Esophagus muscularis mucosa (tissue), 4 donors: Measurements from ENCODE around the gene ZBTB7C. TPM values are rescaled to one million over a fixed set of nuclear protein-coding genes. Genes with fewer than 3 reads are reported as not detected.
A peak's percentile ranks its signal among the peaks of the same experiment; 100 is the strongest.

Experiments
- DNase-seq: peaks from one replicate; pipeline ENCODE4 v3.0.0-alpha.2; 2017; ENCODE audit errors: extremely low spot score
- H3K27ac ChIP-seq, 4 donors: fragments of 200-600 bp; sonication (generic); replicated peaks in 1 of 4; 1 replicate in 3 of 4; 2 replicates in 1 of 4; pipeline ENCODE4 v1.5.1; 2016 to 2019; ENCODE audit warnings: mild to moderate bottlenecking in 1 of 4
- H3K27me3 ChIP-seq, 4 donors: fragments of 200-600 bp; sonication (generic); one replicate each; pipeline versions ENCODE4 v1.5.1 to v1.6.0; 2016 to 2019
- H3K36me3 ChIP-seq, 4 donors: fragments of 200-600 bp; sonication (generic); one replicate each; pipeline ENCODE4 v1.5.1; 2016 to 2019
- H3K4me1 ChIP-seq, 4 donors: fragments of 200-600 bp; sonication (generic); one replicate each; pipeline ENCODE4 v1.5.1; 2016 to 2019
- H3K4me3 ChIP-seq, 4 donors: fragments of 200-600 bp; sonication (generic); 1 replicate in 2 of 4; 2 replicates in 2 of 4; pipeline ENCODE4 v1.5.1; 2016 to 2019; ENCODE audit warnings: mild to moderate bottlenecking in 4 of 4, moderate library complexity in 1 of 4
- H3K9me3 ChIP-seq, 4 donors: fragments of 200-600 bp; sonication (generic); 1 replicate in 3 of 4; 2 replicates in 1 of 4; pipeline ENCODE4 v1.5.1; 2016 to 2019
- EP300 ChIP-seq: sonication (generic); formaldehyde crosslinking; IDR thresholded peaks from one replicate; pipeline ENCODE4 v1.6.1; 2017; ENCODE audit warnings: antibody characterized with exemption
- POLR2A ChIP-seq: fragments of 450-650 bp; IDR thresholded peaks from one replicate; pipeline ENCODE4 v1.6.1; 2017; ENCODE audit warnings: antibody characterized with exemption, moderate library complexity, mild to moderate bottlenecking, low read depth
- POLR2AphosphoS5 ChIP-seq, 2 donors: sonication (generic); formaldehyde crosslinking; IDR thresholded peaks; one replicate each; pipeline ENCODE4 v1.6.1; 2017; ENCODE audit warnings: antibody characterized with exemption in 2 of 2
- WGBS: methylation state at CpG from one replicate; pipeline ENCODE4 v1.1.5; 2018; 5-methylcytosine and 5-hydroxymethylcytosine counted together
- intact Hi-C: fragments of 100-400 bp; cut with DNase I; formaldehyde crosslinking; loops from one replicate; pipeline ENCODE4 v1.15.1; 2023
- total RNA-seq, 4 donors: library from RNA; depleted of rRNA; stranded (reverse); fragments of >200 nt; gene quantifications; one replicate each; pipeline versions ENCODE4 v1.1.0 to v1.2.1, GENCODE V29; 2016
- TF ChIP-seq, protein P1 (sequence below), 3 experiments: fragments of 200-600 bp in 2 of 3; fragments of 450-650 bp in 1 of 3; sonication (generic) in 2 of 3; IDR thresholded peaks; one replicate each; pipeline ENCODE4 v1.5.1; 2017 to 2019; ENCODE audit warnings: antibody characterized with exemption in 3 of 3, mild to moderate bottlenecking in 2 of 3, moderate library complexity in 1 of 3

The ZBTB7C gene
- total RNA-seq, 4 donors from 2014 or later = 6.3 to 13.2 (median 9.1) TPM

DNA sequence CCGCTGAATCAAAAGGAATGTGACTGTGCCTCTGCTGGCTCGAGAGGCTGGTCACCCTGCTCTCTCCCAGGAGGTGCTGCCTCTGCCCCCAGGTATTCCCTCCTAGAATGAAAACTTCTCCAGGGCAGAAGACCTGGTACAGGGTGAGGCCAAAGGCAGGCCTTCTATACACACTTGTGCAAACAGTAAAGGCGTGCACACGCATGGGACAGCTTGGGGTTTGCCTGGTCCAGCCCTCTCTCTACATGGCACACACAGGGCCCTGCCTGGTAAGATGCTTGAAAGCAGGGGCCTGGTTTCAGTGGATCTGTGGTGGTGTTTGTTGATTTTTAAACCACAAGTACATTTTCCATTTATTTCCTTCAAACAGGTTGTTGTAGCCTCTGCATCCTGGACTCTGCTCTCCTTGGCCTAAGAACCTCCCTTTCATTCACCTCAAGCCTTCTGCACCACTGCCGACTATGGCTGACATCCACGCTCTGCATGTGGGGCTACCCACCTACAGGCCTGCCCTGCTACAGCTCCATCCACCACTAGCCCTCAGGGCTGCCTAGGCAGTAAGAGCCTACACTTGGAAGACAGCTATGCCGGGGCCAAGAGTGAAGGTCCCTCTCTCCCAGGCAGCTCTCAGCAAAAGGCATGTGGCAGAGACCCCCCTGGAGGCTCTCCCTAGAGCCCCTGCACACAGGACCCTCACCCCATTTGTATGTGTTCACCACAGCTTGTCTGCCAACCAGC is 190.7 kb downstream of the ZBTB7C start:
- Histone ChIP-seq H3K4me1 (peaks cover 13 to 30% (median 20%) of the 10 kb centered on the region in 4 donors), H3K36me3 (no peaks in the 10 kb centered on the region), H3K27ac (no peak overlapping the region), H3K4me3 (no peak overlapping the region), H3K27me3 (no peaks in the 10 kb centered on the region), H3K9me3 (no peaks in the 10 kb centered on the region)
- intact Hi-C loops = no loop called here
- 93% methylated on average over 5 of the region's 7 CpGs for WGBS
- TF ChIP-seq POLR2AphosphoS5 (IDR thresholded peaks at IDR 0.05) = no peak
- TF ChIP-seq EP300 = no peak
- TF ChIP-seq, protein P1, sequence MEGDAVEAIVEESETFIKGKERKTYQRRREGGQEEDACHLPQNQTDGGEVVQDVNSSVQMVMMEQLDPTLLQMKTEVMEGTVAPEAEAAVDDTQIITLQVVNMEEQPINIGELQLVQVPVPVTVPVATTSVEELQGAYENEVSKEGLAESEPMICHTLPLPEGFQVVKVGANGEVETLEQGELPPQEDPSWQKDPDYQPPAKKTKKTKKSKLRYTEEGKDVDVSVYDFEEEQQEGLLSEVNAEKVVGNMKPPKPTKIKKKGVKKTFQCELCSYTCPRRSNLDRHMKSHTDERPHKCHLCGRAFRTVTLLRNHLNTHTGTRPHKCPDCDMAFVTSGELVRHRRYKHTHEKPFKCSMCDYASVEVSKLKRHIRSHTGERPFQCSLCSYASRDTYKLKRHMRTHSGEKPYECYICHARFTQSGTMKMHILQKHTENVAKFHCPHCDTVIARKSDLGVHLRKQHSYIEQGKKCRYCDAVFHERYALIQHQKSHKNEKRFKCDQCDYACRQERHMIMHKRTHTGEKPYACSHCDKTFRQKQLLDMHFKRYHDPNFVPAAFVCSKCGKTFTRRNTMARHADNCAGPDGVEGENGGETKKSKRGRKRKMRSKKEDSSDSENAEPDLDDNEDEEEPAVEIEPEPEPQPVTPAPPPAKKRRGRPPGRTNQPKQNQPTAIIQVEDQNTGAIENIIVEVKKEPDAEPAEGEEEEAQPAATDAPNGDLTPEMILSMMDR (IDR thresholded peaks at IDR 0.05) = no peak
- TF ChIP-seq POLR2A = no peak
- peak; percentile 86 for DNase-seq

DNA sequence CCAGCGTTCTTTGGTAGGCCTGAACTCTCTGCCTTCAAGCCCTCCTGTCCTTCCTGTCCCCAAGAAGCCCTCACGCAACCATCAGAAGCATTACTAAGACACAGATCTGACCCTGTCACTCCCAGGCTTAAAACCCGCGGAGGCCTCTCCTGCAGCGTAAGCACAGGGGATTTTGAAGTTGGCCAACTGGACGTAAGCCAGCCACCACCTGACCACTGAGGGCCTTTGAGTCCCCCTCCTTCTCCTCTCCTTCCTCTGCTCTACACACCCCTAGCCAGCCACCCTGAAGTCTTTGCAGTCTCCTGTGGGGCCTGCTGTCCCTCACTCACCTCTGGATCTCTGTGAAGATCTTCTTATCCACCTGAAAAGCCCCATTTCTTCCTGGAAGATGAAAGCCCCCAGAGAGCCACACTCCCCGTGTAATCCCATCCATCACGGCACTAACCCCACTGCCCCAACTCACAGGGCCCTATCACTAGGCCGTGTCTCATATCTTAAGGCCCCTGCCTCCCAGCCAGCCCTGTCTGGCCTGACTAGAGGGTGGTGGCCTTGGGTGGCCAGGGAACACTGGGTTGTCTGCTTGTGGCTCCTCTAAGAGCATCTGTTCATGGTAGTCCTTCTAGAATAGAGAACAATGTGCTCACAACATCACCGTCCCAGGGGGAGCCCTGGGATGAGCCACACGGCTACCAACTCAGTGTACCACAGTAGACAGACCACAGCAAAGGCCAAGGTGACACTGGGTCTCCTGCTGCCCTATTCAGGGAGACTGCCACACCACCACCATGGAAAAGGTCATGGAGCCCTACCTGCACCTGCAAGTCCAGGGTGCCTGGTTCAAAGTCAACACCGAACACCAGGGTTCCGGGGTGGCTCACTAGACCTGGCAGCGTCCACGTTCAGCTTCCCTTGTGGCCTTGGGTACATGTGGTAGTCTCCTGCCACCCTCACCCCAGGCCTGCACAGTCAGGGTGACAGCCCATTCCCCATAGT is 191.6 kb downstream of the ZBTB7C start:
- intact Hi-C loops = no loop called here
- H3K27me3 ChIP-seq = no peaks in the 10 kb centered on the region
- H3K4me1 ChIP-seq = peaks cover 13 to 27% (median 17%) of the 10 kb centered on the region in 4 donors
- peak overlapping the region in 1 of 4 donors; percentile 31 for H3K27ac ChIP-seq
- TF ChIP-seq POLR2AphosphoS5 (IDR thresholded peaks at IDR 0.05) = no peak
- TF ChIP-seq POLR2A = no peak
- TF ChIP-seq, protein P1 (IDR thresholded peaks at IDR 0.05) = no peak
- no peak for TF ChIP-seq EP300
- no peaks in the 10 kb centered on the region for H3K36me3 ChIP-seq
- peak; percentile 88 for DNase-seq
- WGBS = 77% methylated on average over 12 of the region's 15 CpGs
- no peak overlapping the region for H3K4me3 ChIP-seq
- no peaks in the 10 kb centered on the region for H3K9me3 ChIP-seq

DNA sequence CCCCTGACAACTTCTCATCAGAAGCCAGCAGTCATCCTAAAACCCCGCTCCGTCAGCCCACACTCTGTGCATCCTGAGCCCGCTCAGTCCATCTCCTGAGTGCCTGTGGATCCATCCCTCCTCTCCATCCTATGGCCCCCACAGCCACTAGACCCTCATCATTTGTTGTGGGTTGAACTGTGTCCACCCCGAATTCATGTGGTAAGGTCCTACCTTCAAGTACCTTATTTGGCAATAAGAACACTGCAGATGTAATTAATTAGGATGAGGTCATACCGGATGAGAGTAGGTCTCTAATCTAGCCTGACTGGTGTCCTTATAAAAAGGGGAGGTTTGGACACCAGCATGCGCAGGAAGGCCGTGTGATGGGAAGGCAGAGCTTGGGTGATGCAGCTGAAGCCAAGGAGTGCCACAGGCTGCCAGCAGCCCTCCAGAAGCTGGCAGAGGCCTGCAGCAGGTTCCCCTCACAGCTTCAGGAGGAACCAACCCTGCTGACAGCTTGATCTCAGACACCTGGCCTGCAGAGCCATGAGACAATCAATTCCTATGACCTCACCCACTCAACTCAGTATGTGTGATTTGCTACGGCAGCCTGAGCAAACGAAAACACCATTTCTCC is 192.4 kb downstream of the ZBTB7C start:
- WGBS = 80% methylated on average over 9 of the region's 9 CpGs
- peaks cover 7 to 19% (median 10%) of the 10 kb centered on the region in 4 donors for H3K4me1 ChIP-seq
- intact Hi-C loops = no loop called here
- H3K27me3 ChIP-seq = no peaks in the 10 kb centered on the region
- no peak overlapping the region for H3K4me3 ChIP-seq
- no peaks in the 10 kb centered on the region for H3K36me3 ChIP-seq
- no peak for TF ChIP-seq POLR2A
- no peak for TF ChIP-seq EP300
- TF ChIP-seq, protein P1 (IDR thresholded peaks at IDR 0.05) = no peak
- no peak for TF ChIP-seq POLR2AphosphoS5 (IDR thresholded peaks at IDR 0.05)
- no peaks in the 10 kb centered on the region for H3K9me3 ChIP-seq
- no peak for DNase-seq
- peak overlapping the region in 1 of 4 donors; percentile 31 for H3K27ac ChIP-seq

DNA sequence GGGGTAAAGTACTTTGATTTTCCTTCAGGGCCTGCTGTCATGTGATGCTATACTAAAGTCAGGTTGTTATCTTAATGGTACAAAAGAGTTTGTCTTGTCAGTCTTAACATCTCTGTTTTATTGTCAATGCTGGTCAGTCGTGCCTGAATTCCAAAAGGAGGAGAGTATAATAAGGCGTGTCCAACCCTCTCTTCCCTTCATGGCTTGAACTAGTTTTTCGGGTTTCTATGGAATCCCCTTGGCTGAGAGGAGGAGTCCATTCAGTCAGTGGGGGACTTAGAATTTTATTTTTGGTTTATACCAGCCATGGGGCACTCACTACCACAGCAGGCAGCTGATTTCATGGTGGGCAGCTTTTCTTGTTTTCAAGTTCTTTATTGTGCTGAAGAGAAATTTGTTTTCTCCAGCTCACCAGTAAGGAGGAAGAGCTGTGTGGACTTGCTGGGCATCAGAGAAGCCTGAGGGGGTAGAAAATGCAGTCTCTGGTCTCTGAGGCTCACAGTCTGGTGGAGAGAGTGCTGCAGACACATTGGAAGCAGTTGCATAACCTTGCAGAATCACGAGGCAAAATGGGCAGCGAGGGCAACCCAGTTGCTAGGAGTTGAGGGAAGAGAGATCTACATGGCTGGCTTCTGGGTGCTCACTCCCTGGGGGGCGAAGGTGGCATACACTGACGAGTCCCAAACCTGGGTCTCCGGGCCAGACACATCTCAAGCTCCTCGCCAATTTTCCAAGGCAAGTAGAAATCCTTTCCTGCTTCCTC is 193.1 kb downstream of the ZBTB7C start:
- no peak overlapping the region for H3K27ac ChIP-seq

More for the DNA sequence above, 193.1 kb downstream of the ZBTB7C start:
- DNase-seq = no peak
- WGBS = 90% methylated on average over 9 of the region's 9 CpGs
- no peak overlapping the region for H3K4me3 ChIP-seq
- intact Hi-C loops = no loop called here
- no peaks in the 10 kb centered on the region for H3K9me3 ChIP-seq
- TF ChIP-seq POLR2AphosphoS5 (IDR thresholded peaks at IDR 0.05) = no peak
- TF ChIP-seq POLR2A = no peak
- no peak for TF ChIP-seq EP300
- TF ChIP-seq, protein P1 (IDR thresholded peaks at IDR 0.05) = no peak
- no peaks in the 10 kb centered on the region for H3K36me3 ChIP-seq
- no peaks in the 10 kb centered on the region for H3K27me3 ChIP-seq
- peaks cover 7 to 17% (median 10%) of the 10 kb centered on the region in 4 donors for H3K4me1 ChIP-seq
